CD4-positive, alpha-beta T cell treated with Interleukin-12 subunit alpha and Interleukin-12 subunit beta, for 1 hour (primary cell): ENCODE data around the gene RBM26.

Experiments used
- DNase-seq: peaks from one replicate; pipeline ENCODE4 v3.0.0-alpha.2; 2020

Gene RBM26

GRCh38 chr13:79419365-79419764 is 13.3 kb upstream of the RBM26 start:
- no peak for DNase-seq

DNA sequence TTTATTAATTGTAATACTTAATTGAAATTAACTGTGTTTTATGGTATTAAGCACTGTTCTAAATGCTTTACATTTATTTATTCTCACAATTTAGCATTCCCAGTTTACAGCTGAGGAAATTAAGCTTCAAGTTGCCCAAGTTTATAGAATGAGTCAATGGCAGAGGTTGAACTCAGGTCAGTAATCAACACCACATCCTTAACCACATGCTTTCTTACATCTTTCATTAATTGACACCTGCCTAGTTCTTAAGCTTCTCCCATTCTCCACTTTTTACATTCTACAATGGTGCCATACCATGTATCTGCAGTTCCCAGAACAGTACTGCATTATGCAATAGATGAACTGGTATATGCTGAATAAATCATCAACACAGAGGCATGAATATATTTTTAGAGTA is 11.7 kb upstream of the RBM26 start:
- no peak for DNase-seq

GRCh38 chr13:79413521-79413920 is 7.5 kb upstream of the RBM26 start:
- DNase-seq, result no peak

DNA sequence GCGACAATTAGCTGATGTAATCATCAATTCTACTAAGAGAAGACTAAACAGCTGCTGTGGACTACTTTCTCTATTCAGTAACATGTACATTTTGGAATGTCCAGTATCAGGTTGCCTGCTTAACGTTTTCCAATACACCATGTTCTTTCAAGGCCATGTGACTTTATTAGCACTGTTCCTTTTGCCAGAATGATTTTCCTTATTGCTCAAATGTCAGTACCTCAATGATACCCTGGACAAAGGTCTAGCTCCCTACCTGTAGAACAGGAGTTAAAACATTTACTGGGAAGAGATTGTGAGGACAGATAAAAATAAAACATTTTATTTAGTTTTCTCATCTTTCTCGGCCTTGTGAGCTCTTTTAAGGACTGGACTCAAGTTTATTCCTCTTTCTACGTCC is 3.8 kb upstream of the RBM26 start:
- no peak for DNase-seq

- DNase-seq, result no peak
These were observed 1.4 kb upstream of the RBM26 start for GRCh38 chr13:79407349-79407979.

GRCh38 chr13:79406597-79406908 is 498 bp upstream of the RBM26 start:
- DNase-seq, result no peak

DNA sequence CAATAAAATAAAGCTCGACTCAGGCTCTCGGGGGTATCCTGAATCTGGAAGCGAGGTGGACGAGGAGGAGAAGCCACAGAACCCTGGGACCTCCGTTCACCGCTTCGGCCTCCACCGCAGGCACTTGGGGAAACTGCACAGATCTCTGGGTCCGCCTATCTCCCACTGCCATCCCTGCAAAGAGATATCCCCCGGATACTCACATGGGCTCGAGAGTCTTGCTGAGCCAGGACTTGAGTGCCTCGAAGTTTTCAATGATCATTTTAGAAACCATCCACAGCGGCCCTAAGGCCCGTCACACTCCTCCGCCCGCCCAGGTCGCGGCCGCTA is 589 bp downstream of the RBM26 start:
- no peak for DNase-seq

GRCh38 chr13:79404985-79405384 is 1.1 kb downstream of the RBM26 start:
- no peak for DNase-seq

DNA sequence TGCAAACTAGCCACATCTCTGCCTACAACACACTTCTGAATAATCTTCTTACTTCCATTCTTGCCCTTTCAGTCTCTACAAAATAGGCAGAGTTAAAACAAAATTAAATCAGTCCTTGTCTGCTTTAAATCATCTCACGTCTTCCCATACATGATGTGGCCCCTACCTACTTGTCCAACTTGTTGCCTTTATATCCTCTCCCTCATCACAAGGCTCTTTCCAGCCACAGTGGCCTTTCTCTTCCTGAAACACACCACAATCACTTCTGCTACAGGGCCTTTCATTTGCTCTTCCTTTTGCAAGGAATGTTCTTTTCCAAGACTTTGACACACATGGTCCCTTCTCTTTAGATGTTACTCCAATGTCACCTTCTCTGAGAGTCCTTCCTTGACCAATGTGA is 1.7 kb downstream of the RBM26 start:
- no peak for DNase-seq

- DNase-seq, result no peak
These were observed 2.9 kb downstream of the RBM26 start for GRCh38 chr13:79403113-79403512.

DNA sequence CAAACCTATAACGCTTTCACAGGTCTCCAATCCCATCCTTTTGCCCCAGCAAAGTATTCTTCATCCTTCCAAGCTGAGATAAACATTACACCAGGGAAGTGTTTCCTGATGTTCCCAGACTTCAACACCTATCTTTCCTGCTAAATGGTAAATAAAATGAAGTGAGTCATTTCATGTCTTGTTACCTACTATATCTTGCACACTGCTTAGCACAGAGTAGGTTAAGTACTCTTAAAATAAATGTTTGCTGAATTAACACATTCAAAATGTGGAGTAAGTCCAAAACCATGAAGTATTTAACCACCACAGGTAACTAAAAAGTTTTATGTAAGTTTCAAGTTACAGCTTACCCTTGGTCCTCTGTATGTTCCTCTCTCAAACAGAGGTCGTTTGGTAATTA is 3.4 kb downstream of the RBM26 start:
- DNase-seq, result no peak

DNA sequence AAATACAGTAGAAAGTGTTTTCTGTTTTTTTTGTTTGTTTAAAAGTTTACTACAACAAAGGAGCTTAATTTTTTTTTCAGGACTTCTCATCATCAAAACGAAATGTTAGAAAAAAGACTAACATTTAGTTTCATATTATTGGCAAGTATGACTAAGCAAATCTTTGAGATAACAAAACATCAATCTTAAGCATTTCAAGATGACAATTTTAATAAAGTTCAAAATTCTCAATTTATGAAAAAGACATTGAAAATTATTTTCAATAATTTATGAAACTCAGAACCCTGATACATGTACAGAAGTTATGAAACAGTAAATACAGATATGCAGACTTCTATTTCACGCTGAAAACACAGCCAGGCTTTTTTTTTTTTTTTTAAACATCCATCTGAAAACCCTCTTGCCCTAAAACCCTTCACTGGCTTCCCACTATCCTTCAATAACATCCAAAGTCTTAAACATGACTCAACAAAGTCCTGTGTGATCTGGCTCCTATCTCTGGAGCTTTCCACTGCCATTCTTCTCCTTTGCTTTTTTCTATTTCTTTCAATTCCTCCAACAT is 3.9 kb downstream of the RBM26 start:
- no peak for DNase-seq

DNA sequence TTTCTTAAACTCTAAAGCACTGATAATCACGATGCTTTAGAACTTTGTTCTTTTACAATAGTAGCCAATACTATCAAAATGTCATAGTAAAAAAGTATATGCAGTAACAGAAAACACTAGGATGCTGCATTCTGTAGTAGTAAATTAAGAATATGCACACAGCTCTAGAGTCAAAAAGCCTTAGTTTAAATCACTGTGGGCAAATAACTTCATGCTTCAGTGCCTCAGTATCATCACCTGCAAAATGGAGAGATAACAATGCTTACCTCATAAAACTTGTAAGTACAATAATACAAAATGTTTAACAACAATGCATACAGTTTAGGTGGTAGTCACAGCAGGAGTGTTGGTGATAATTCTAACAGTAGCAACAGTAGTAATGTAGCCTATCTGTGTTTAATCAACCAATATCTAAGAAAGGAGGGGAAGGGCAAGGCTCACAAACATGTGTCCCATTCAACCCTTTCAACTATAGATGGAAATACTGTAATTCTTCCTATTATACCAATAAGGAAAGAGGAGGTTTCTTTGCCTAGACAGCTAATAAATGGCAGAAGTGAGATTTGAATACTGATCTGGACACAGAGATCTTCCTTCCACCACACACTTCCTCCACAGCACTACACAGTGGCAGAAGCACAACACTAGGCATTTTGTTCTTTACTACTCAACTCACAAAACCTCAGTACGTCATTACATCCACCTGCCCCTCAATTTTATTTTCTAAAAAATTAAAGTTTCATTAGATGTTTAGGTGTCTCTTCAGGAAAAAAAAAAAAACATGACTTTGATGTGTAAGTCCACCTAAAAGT is 4.6 kb downstream of the RBM26 start:
- peak; percentile 32 for DNase-seq

GRCh38 chr13:79398915-79399314 is 7.1 kb downstream of the RBM26 start:
- DNase-seq, result no peak

DNA sequence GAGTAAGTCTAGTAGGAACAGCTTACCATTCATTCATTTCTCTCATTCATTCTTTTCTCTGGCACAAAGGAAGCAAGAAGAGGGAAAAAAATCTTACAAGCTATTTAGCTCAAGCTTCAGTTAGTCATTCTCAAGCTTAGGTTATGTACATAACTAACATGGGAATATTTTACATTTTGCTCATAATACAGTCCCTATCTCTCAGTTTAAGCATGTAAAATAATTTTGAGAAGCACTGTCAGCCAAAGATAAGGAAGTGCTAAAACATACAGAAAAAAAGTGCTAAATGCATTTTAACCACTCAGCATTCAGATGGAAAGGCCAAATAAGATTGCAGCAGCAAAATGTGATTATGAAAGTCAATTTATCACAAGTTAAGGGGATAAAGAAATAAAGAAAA is 7.9 kb downstream of the RBM26 start:
- no peak for DNase-seq

- no peak for DNase-seq
These were observed 10.2 kb downstream of the RBM26 start for GRCh38 chr13:79395881-79396280.

- DNase-seq, result peak; percentile 50
These were observed 12.3 kb downstream of the RBM26 start for GRCh38 chr13:79393564-79394249.

- peak; percentile 47 for DNase-seq
These were observed 13.0 kb downstream of the RBM26 start for GRCh38 chr13:79392882-79393563.

DNA sequence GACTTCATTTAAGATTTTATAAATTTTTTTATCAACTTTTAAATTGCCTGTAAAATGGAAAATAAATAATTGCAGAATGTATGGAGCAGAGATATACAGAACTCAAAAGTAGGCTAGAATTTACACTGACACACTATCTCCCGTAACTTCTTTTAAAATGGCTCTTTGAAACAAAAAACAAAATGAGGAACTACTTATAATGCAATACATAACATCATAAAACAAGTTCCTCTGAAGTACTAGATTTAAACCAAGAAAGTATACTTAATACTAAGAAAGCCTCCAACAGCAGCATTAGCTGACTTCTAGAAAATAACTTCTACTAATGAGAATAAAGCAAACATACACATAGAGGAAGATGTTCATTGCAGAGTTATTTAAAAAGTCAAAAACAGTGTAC is 17.0 kb downstream of the RBM26 start:
- DNase-seq, result no peak

DNA sequence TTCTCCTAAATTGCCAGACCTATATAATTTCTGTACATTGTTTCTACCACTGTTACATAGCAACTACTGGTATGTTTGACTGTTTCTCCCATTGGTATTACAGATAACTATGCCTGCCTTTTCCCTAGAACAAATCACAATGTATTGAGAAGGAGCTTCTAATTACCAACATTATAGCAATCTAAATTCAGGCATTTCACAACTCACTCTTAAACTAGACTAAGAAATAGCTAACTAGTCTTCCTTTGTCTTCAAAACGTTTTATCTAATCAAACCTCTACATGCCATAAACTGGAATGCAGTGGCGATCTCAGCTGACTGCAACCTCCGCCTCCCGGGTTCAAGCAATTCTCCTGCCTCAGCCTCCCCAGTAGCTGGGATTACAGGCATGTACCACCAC is 18.2 kb downstream of the RBM26 start:
- DNase-seq, result no peak

GRCh38 chr13:79386125-79386826 is 19.8 kb downstream of the RBM26 start:
- DNase-seq, result peak; percentile 36

GRCh38 chr13:79385694-79386093 is 20.4 kb downstream of the RBM26 start:
- peak; percentile 36 for DNase-seq
